Raji (cell line): Measurements from ENCODE around the gene MAGEL2.

Experiments
- POLR2A ChIP-seq: IDR thresholded peaks from 2 replicates; pipeline ENCODE4 v1.6.1; 2011; ENCODE audit warnings: low read depth, low read length, control low read depth; ENCODE audit not compliant: insufficient read depth

MAGEL2 gene

DNA sequence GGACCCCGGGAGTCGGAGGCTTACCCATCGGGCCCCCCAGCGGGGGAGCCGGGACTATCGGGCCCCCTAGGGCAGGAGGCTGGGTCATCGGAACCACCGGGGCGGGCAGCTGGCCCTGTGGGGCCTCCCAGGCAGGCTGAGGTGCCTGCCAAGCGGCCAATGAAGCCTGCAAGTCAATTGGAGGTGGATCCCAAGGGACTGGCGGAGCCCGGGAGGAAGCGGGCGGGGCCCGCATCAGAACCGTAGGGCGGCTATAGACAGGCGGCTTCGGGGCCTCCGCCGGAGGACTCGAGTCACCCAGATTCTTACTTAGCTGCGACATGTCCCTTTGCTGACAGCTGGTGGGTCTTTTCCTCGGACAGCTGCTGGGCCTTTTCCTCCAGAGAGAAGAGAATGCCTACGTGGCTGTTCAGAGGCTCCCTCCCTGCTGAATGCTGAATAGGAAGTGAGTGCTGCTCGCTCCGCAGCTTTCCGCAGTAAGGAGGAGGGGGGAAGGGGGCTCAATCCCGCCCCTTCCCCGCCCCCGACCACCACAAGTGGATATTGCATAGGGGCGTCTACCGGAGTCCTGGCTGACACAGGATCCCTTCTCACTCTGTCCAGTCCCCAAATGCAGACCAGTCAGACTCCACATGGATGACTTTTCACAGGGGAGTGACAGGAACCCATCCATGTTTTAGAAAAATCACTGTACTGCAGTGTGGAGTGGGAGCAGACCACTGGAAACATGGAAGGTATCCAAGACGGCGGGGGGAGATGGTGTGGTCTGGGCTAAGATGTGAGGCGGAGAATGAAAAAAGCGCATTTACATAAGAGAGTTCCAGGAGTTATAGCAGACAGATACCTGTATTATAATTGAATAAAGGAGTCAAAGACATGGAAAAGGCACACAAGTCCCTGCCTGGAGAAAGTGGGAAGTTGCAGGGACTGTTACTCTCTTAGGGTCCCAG, at the start of gene MAGEL2:
Gene MAGEL2 (minus strand): TSS at position 447 of the 950 bp plus-strand sequence. CDS start 125 bp downstream, at position 322.
- TF ChIP-seq POLR2A: no peak

DNA sequence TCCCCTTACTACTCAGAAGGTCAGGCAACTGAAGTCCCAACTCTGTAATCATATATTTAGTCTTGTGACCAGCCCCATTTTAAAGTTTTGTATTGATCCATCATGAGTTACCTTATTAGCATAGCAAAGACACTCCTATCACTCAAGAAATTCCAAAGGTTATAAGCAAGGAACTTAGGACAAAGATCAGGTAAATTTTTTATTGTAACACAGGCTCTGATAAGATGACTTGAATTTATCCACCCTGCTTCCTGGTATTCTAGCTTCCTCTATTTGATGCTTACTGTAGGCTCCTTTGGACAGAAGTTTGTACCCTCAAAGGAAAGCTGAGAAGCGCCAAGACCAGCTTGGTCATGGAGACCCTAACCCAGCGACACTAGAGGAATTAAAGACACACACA, 47.6 kb upstream of the MAGEL2 start:
- no peak for TF ChIP-seq POLR2A

DNA sequence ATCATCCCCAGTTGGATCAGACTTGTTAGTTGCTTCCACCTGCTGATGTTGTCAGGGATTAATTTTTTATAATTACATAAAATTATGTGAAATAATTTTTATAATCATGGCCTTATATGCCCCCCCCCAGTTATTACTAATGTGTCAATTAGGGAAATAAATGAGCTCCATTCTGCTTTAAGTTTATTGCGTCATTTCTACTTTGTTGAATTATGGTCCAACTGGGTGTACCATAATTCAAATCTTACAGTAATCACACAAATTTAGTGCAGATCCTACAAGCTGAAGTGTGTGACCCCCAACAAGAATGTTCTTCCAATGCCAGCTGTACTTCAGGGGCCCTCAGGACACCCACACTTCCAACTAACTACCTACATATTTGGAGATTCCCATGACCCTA, 46.9 kb upstream of the MAGEL2 start:
- TF ChIP-seq POLR2A: no peak

DNA sequence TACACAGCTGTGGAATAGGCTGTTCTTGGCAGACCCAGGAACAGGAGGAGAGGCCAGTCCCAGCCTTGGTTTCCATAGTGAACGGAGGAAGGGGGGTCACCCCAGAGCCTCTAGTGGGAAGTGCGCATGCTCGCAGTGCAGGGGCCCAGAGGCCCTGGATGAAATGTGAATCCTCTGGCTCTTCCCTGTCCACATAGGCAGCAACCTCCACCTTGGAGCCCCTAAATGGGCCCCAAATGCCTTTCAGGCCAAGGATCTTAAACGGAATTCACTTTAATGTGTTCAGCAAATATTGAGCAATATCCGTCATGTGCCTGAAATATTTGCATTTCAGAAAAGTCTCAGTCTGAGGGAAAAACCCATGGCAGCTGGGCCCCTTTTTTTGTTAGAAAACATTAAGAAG, 42.8 kb upstream of the MAGEL2 start:
- no peak for TF ChIP-seq POLR2A

DNA sequence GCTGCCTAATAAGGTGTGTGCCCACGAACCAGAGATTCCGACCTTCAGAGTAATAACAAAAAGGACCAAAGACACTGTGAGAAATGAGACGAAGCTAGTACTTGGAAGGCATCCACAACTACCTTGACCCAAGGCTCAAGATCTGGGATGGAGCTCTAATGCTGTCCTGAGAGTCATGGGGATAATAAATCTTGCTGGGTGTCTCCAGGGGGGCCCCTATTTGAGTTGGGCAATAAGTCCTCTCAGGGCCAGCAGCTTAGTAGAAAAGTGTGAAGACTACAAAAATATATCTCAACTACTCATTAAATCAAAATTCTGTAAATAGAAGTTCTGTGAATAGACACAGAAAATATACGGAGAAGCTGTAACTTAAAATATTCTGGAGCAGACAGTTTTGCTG, 42.3 kb upstream of the MAGEL2 start:
- no peak for TF ChIP-seq POLR2A

DNA sequence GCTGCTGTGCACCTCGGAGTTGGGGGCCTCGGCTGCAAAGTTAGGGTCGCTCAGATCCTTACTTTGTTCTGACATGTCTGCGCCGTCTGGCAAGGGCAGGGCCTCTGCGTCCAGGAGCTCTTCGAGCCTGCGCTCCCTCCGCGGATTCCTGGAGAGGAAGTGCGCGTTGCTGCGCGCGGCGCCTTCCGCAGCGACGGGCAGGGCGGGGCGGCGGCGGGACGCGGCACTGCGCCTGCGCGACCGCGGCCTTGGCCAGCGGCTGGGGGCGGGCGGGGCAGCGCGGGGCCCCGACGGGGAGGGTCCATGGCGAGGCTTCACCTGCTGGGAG, 39.4 kb upstream of the MAGEL2 start, which contains the start of gene NDN:
Gene NDN (minus strand): TSS at position 163 of the 328 bp plus-strand sequence. CDS start 88 bp downstream, at position 75.
- TF ChIP-seq POLR2A: no peak

DNA sequence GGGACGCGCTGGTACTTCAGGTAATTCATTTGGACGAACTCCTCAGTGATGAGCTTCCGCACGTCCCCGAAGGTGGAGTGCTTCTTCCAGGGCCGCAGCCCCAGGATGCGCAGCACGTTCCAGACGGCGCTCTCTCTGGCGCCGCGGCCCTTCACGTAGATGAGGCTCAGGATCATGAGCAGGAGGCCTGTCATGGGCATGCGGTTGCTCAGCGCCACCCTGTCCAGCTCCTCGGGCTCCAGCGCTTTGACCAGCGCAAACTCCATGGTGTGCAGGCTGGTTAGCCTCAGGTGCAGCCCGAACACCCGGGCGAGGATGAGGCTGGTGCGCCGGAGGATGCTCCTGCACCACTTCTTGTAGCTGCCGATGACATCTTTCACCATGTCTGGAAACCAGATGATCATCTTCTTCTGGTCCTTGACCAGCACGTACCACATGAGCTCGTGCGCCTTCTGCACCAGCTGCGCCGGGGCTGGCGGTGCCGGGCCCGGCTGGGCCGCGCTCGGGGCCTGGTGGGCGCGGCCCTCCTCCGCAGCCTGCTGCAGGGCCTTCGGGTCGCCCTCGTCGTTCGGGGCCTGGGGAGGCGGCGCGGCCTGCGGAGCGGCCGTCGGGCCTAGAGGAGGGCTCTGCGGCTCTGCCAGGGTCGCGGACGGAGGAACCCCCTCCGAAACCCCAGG, 38.9 kb upstream of the MAGEL2 start:
- TF ChIP-seq POLR2A: no peak

DNA sequence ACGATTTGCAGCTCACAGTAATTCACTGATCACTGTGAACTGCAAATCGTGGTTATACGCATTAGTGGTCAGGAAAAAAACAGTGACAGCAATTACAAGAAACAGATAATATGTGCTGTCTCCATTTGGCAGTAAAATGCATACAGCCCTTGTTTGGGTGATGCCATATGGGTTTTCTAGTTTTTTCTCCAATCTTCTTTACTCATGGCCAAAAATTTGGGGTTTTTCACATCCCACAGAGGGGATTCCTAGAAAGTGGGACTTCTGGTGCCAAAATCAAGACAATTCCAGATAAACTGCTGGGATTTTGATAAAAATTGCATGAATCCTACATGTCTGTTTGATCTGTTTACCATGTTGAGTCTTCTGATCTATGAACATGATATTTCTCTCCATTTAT, 23.8 kb upstream of the MAGEL2 start:
- TF ChIP-seq POLR2A: no peak

DNA sequence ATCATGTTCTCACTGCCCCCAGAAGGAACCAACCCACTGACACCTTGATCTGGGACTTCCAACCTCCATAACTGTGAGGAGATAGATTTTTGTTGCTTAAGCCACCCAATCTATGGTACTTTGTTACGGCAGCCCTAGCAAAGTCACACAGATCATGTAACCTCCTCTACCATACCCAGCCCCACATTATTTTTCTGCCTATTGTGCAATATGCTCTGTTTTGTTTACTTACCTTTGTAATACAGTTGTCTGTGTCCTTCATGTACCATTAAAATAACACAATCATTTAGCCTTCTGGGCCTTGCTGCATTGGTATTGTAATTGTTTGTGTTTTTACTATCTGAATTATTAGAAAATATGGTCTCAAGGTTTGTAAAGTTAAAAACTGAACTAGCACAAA, 23.3 kb upstream of the MAGEL2 start:
- no peak for TF ChIP-seq POLR2A

DNA sequence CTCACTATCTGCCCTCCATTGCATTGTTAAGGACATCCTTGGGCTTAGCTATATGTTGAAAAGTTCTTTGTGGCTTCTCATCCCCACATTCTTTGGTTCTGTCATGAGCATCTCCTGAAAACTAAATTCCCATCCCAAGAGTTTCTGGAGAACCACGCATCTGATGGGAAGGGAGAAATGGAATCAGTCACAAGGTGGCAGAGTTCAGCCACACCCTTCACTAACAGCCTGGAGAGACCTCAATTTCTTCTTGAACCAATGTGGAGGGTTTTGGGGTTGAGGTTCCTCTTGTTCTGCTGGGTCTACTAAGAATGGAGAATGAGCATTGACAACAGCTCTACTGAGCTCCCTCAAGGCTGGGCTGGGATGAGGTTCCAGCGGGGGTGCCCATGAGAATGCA, 15.6 kb upstream of the MAGEL2 start:
- no peak for TF ChIP-seq POLR2A

DNA sequence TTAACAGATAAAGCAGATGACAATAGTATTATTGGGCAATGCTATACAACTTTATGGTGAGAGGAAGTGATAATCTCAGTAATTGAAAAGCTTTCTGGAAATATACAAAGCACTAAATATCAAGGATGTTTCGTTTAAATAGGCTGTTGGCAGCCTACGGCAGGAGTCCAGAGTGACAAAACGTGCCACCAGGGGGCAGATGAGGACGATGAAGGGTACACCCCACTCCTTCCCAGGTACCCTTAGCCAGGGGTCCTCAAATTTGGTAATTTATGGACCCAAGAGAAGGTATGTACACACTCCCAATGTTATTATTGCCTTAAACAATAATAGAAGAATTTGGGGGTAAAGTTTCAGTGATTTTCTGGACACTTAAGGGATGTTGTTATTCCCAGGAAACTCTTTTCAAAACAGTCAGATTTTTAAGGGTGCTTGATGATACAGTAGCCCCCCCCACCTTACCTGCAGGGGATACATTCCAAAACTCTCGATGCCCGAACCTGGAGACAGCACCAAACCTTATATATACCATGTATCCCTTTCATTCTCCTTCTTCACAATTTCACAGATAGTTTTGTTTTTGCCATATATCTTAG, 1.4 kb upstream of the MAGEL2 start:
- no peak for TF ChIP-seq POLR2A

DNA sequence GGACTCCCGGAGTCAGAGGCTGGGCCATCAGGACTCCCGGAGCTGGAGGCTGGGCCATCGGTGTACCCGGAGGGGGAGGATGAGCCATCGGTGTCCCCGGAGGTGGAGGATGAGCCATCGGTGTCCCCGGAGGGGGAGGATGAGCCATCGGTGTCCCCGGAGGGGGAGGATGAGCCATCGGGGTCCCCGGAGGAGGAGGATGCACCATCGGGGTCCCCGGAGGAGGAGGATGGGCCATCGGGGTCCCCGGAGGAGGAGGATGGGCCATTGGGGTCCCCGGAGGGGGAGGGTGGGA, 719 bp downstream of the MAGEL2 start:
- TF ChIP-seq POLR2A: no peak

DNA sequence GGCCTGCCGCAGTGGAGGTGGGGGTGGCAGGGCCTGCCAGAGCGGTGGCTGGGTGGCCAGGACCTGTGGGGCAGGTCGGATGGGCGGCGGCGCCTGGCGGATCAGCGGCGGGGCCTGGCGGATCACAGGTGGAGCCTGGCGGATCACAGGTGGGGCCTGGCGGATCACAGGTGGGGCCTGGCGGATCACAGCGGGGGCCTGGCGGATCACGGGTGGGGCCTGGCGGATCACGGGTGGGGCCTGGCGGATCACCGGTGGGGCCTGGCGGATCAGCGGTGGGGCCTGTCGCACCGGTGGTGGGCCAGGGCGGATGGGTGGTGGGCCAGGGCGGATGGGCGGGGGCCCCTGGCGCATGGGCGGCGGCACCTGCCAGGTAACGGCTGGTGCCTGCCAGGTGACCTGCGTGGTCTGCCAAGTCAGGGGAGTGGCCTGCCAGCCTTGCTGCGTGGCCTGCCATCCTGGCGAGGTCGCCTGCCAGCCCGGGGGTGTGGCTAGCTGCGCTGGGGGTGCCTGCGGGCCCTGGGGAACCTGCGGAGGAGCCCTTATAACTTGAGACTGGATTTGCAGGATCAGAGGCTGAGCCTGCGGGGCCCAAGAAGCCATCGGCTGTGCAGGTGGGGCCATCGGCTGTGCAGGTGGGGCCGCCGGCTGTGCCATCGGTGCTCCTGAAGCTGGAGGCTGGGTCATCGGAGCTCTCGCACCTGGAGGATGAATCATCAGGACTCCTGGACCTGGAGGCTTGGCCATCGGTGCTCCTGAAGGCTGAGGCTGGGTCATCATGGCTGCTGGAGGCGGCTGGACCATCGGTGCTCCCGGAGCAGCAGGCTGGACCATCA, 1.3 kb downstream of the MAGEL2 start:
- TF ChIP-seq POLR2A: no peak

DNA sequence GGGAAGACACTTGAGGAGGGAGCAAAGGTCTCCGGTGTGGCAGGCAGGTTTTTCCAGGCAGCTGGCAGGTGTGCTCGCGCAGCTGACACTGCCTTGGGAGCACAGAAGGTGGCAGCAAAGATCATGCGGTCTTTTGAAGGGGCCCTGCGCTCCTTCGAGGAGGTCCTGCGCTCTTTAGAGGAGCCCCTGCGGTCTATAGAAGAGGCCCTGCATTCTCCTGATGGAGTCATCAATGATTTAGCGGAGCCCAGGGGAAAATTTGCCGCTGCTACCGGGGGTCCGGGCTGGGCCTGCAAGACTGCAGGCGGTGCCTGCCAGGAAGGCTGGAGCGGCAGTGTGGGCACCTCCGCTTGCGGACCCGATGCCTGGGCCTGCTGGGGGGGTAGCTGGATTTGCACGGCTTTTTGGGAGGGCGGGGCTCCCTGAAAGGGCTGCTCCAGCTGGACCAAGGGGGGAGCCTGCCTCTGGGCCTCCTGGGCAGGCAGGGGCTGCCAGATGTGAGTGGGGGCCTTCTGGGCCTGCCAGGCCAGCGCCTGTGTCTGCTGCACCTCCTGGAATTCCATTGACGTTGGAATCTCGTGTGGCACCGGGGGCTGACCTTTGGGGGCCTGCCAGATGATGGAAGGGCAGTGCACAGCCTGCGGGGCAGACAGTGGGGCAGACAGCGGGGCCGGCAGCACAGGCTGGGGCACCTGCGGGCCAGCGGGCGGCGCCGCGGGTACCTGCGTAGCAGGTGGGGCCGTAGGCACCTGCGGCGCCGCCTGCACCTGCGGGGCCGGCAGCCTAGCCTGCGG, 2.1 kb downstream of the MAGEL2 start:
- no peak for TF ChIP-seq POLR2A

DNA sequence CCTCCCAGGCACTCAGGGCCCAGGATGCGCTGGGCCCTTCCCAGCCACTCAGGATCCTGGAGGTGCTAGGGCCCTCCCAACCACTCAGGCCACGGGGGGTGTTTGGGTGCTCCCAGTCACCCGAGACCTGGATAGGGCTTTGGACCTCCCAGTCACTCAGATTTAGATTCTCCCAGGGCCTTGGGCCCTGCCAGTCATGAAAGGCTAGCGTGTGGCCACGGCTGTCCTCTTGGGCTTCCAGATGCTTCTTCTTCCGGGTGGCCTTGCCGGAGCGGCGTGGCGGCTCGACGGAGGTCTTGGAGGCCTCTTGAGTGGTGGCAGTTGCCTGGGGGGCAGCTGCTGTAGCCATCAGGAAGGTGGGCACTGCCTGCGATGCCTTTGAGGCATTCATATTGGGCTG, 2.8 kb downstream of the MAGEL2 start:
- no peak for TF ChIP-seq POLR2A

DNA sequence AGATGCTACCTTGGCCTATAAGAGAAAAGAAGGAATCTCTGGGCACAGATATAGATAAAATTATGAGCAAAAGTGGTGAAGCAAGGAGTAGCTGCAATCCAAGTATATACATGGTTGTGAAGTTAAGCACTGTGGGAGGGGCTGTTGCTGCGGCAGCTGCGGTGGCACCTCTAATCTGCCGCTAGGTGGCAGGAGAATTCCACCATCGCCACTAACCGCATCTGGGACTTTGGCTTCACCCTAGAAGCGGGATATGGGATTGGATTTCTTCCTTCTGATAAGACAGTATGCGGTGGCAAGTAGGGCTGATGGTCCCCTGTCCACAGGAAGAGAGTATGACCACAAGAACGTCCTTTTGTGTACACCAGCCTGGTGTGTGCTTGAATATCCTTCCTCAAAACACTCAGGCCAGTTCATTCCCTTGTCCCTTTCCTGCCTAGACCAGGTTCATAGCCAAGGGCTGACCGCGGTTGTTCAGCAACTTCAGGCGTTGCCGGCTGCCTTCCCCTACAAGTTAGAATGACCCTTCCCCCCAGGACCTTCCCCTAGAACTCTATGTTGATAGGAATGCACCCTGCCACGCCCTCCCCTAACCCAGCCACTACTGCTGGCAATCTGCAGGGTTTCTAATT, 5.1 kb downstream of the MAGEL2 start:
- no peak for TF ChIP-seq POLR2A
